ENCODE data around the gene LRRC34.

GRCh38 chr3:169750665-169751064 lies 62.0 kb downstream of the LRRC34 start:
- TF ChIP-seq CTCF (optimal IDR thresholded peaks at IDR 0.05 in 1 of 3, IDR thresholded peaks at IDR 0.05 in 1 of 3, conservative IDR thresholded peaks at IDR 0.05 in 1 of 3; ENCODE audit: extremely low read depth in 1 of 3, insufficient read depth in 2 of 3, low read length in 3 of 3) (no peak), EZH2 (IDR thresholded peaks at IDR 0.05; ENCODE audit: low read length) (no peak)
